KMS-11 (cell line): ENCODE measurements around the gene B4GALT4.

ENCODE experiments used
- H2AFZ ChIP-seq: fragments of 200-600 bp; sonication (generic); 2 replicates; pipeline ENCODE4 v1.6.1; 2016; ENCODE audit warnings: antibody characterized with exemption, mixed run types, low read depth
- H3K27ac ChIP-seq: fragments of 200-600 bp; sonication (generic); 2 replicates; pipeline ENCODE4 v1.6.1; 2016; ENCODE audit warnings: mild to moderate bottlenecking, mixed run types
- H3K27me3 ChIP-seq: fragments of 200-600 bp; sonication (generic); 2 replicates; pipeline ENCODE4 v1.6.1; 2017; ENCODE audit warnings: mild to moderate bottlenecking, low read depth, mixed run types, moderate library complexity; ENCODE audit not compliant: insufficient read depth
- H3K36me3 ChIP-seq: fragments of 200-600 bp; sonication (generic); 2 replicates; pipeline ENCODE4 v1.6.1; 2017; ENCODE audit warnings: mild to moderate bottlenecking, mixed run types; ENCODE audit not compliant: insufficient read depth
- H3K4me1 ChIP-seq: fragments of 200-600 bp; sonication (generic); 2 replicates; pipeline ENCODE4 v1.6.1; 2016; ENCODE audit warnings: mild to moderate bottlenecking, low read depth, mixed run types; ENCODE audit not compliant: poor library complexity, severe bottlenecking
- H3K4me2 ChIP-seq: fragments of 200-600 bp; sonication (generic); 2 replicates; pipeline ENCODE4 v1.7.0; 2016; ENCODE audit warnings: mild to moderate bottlenecking, mixed run types
- H3K4me3 ChIP-seq: fragments of 200-600 bp; sonication (generic); IDR thresholded peaks from 2 replicates; pipeline ENCODE4 v1.6.1; 2017; ENCODE audit warnings: low read depth, low read length, mixed read lengths; ENCODE audit not compliant: insufficient read depth
- H3K79me2 ChIP-seq: fragments of 200-600 bp; sonication (generic); 2 replicates; pipeline ENCODE4 v1.6.1; 2016; ENCODE audit warnings: low read depth, mixed run types; ENCODE audit not compliant: insufficient read depth
- H3K9ac ChIP-seq: fragments of 200-600 bp; sonication (generic); 2 replicates; pipeline ENCODE4 v1.6.1; 2016; ENCODE audit warnings: mild to moderate bottlenecking, mixed run types
- H4K20me1 ChIP-seq: fragments of 200-600 bp; sonication (generic); 2 replicates; pipeline ENCODE4 v1.6.1; 2016; ENCODE audit warnings: mild to moderate bottlenecking, mixed run types; ENCODE audit not compliant: insufficient read depth
- TF ChIP-seq, protein P1 (sequence below): fragments of 200-600 bp; sonication (generic); conservative IDR thresholded peaks from 2 replicates; pipeline ENCODE4 v1.6.1; 2017; ENCODE audit warnings: low read depth, mild to moderate bottlenecking, antibody characterized with exemption, low read length, moderate library complexity, mixed read lengths

Gene B4GALT4

GRCh38 chr3:119206611-119207511 lies 33.8 kb downstream of the B4GALT4 start:
- Histone ChIP-seq H3K79me2 (no peaks in the 10 kb centered on the region), H3K4me3 (no peak overlapping the region), H3K4me2 (peak overlapping the region; percentile 56), H3K4me1 (peaks cover 23% of the 10 kb centered on the region), H3K9ac (no peak overlapping the region), H4K20me1 (no peaks in the 10 kb centered on the region), H2AFZ (no peak overlapping the region), H3K27me3 (no peaks in the 10 kb centered on the region), H3K27ac (no peak overlapping the region), H3K36me3 (no peaks in the 10 kb centered on the region)
- TF ChIP-seq, protein P1, sequence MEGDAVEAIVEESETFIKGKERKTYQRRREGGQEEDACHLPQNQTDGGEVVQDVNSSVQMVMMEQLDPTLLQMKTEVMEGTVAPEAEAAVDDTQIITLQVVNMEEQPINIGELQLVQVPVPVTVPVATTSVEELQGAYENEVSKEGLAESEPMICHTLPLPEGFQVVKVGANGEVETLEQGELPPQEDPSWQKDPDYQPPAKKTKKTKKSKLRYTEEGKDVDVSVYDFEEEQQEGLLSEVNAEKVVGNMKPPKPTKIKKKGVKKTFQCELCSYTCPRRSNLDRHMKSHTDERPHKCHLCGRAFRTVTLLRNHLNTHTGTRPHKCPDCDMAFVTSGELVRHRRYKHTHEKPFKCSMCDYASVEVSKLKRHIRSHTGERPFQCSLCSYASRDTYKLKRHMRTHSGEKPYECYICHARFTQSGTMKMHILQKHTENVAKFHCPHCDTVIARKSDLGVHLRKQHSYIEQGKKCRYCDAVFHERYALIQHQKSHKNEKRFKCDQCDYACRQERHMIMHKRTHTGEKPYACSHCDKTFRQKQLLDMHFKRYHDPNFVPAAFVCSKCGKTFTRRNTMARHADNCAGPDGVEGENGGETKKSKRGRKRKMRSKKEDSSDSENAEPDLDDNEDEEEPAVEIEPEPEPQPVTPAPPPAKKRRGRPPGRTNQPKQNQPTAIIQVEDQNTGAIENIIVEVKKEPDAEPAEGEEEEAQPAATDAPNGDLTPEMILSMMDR: no peak

DNA sequence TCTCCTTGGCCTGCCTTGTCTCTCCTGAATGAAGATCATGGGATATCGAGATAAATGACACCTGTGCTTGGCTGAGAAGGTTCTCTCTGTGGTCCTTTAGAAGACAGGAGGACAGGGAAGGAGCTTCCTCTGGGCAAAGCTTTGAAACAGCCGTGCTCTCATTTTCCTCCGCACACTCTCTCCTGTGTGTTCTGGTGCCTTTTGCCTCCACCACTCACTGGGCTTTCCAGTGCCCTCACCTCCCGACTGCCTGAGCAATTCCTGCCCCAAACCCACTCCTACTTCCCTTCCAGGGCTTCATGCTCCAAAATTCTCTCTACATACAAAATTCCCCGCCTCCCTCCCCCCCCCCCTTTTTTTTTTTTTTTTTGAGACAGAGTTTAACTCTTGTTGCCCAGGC lies 35.0 kb downstream of the B4GALT4 start:
- Histone ChIP-seq H3K9ac (no peak overlapping the region), H3K4me3 (no peak overlapping the region), H4K20me1 (no peaks in the 10 kb centered on the region), H3K27me3 (no peaks in the 10 kb centered on the region), H3K4me2 (no peak overlapping the region), H3K36me3 (no peaks in the 10 kb centered on the region), H2AFZ (no peak overlapping the region), H3K4me1 (peaks cover 23% of the 10 kb centered on the region), H3K79me2 (no peaks in the 10 kb centered on the region), H3K27ac (no peak overlapping the region)
- TF ChIP-seq, protein P1: no peak

GRCh38 chr3:119205209-119205608 lies 35.5 kb downstream of the B4GALT4 start:
- peaks cover 23% of the 10 kb centered on the region for H3K4me1 ChIP-seq
- no peak overlapping the region for H3K27ac ChIP-seq
- H3K36me3 ChIP-seq: no peaks in the 10 kb centered on the region
- TF ChIP-seq, protein P1: no peak
- no peaks in the 10 kb centered on the region for H3K79me2 ChIP-seq
- H2AFZ ChIP-seq: no peak overlapping the region
- H3K4me2 ChIP-seq: no peak overlapping the region
- no peak overlapping the region for H3K9ac ChIP-seq
- no peaks in the 10 kb centered on the region for H3K27me3 ChIP-seq
- no peaks in the 10 kb centered on the region for H4K20me1 ChIP-seq
- no peak overlapping the region for H3K4me3 ChIP-seq

GRCh38 chr3:119195911-119196310 lies 44.8 kb downstream of the B4GALT4 start:
- Histone ChIP-seq H3K27me3 (no peaks in the 10 kb centered on the region), H2AFZ (no peak overlapping the region), H3K4me1 (no peaks in the 10 kb centered on the region), H4K20me1 (no peaks in the 10 kb centered on the region), H3K4me2 (no peak overlapping the region), H3K9ac (no peak overlapping the region), H3K27ac (no peak overlapping the region), H3K36me3 (no peaks in the 10 kb centered on the region), H3K4me3 (no peak overlapping the region), H3K79me2 (no peaks in the 10 kb centered on the region)
- TF ChIP-seq, protein P1: no peak
